HG03066 (cell line): ENCODE results near the gene DDX41.
"Not testable (repeated sequence)": the region's sequence is repeated elsewhere in the genome, so short reads cannot be mapped to it uniquely, and the experiment has no call there.

ENCODE experiments used
- ATAC-seq: cut with Tn5 transposase; IDR thresholded peaks from one replicate; pipeline ENCODE4 v1.9.1; 2021; ENCODE audit warnings: low read depth; ENCODE audit not compliant: unreplicated experiment

Gene DDX41

DNA sequence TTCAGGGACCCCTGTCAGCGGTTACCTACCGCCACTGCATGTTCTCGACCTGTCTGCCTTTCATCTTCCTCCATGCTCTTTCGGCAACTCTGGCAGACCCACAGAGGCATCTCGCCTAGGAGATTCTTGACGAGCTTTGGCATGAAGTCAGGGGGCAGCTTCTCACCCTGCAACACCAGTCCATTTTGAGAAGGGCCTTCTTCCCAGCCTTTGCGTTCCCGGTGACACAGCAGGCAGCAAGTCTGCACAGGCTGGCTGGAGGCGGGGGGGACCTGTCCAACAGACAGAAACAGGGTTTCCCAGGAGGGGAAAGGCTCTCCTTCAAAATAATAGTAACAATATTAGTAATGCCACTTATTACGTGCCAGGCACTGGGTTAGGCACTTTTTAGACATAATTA, 22.1 kb upstream of the DDX41 start:
- no peak for ATAC-seq

DNA sequence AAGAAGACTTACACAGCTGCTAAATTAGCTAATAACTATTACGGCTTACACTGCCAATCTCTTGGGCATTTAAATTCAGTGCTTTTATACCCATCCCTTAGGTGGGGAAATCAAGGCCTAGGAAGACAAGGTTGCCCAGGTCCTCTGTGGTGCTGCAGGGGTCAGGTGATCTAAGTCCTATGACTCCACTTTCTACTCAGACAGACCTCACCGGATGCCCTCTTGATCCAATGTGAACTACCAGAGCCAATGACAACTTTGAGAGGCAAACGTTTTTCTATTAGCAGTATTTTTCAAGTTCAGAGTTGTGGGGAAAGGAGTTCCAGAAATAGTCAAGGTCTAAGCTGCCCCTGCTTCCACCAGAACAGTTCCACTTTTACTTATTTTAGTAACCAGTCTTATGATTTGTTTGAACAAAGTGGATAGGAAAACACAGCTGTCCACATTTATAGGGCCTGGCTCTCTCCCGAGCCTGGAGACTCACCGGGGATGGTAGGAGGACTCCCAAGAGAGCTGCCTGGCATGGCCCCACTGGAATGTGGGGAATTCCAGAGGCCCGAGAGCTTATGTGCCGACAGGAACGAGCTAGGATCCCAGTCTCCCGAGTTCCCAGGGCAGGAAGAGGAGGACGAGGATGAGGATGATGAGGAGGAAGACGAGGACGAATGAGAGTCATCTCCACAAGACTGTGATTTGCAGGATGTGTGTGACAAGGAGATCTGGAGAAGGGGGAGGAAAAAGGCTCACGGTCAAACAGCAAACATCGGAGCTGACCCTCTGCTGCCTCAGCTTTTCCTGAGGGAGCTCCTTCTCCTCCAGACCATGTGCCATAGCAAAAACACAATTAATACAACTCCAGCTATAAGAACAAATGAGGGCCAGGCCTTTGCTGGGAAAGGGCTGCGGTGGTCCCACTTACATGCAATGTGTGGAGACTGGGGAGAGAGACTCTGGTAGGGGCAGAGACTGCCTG, 20.9 kb upstream of the DDX41 start:
- ATAC-seq: no peak

DNA sequence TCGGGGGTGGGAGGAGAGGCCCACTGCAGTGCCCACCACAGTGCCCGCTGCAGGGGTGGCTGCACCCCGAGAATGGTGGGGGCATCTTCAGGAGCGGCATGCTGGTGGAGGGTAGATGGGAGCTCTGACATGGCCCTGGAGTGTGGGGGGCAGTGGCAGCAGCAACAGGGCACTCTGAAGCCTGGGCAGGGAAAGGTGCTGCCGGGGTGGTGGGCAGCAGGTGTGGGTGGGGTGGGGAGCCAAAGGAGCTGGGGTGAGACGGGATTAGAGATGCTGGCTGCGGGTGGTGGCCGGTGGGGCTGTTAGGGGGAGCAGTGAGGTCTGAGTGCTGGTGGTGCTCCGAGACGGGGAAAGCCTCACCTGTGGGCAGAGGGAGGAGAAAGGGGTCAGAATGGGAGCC, 19.6 kb upstream of the DDX41 start:
- no peak for ATAC-seq

DNA sequence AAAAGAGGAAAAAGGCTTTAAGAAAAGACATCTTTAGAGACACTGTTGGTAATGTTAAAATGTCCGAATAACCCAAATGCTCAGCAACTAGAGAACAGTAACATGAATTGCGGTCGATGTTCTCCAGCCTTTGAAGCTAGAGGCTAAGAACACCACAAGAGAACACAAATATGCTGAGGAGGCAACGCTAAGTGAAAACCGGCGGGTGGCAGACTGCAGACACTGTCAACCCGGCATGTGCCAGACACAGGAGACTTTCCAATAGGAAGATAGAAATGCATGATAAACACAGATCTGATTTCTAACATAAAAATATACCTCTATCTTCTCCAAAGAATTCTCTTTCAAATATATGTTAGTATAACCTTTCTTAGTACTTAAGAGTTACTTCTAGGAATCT, 18.4 kb upstream of the DDX41 start:
- ATAC-seq: no peak

DNA sequence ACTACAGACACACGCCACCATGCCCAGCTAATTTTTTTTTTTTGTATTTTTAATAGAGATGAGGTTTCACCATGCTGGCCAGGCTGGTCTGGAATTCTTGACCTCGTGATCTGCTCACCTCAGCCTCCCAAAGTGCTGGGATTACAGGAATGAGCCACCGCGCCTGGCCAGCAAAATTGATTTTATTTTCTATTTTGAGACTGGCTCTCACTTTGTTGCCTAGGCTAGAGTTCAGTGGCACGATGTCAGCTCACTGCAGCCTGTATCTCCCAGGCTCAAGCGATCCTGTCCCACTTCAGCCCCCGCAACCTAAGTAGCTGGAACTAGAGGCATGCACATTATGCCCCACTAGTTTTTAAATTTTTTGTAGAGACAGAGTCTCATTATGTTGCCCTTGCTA, 17.7 kb upstream of the DDX41 start:
- ATAC-seq: not testable (repeated sequence)

DNA sequence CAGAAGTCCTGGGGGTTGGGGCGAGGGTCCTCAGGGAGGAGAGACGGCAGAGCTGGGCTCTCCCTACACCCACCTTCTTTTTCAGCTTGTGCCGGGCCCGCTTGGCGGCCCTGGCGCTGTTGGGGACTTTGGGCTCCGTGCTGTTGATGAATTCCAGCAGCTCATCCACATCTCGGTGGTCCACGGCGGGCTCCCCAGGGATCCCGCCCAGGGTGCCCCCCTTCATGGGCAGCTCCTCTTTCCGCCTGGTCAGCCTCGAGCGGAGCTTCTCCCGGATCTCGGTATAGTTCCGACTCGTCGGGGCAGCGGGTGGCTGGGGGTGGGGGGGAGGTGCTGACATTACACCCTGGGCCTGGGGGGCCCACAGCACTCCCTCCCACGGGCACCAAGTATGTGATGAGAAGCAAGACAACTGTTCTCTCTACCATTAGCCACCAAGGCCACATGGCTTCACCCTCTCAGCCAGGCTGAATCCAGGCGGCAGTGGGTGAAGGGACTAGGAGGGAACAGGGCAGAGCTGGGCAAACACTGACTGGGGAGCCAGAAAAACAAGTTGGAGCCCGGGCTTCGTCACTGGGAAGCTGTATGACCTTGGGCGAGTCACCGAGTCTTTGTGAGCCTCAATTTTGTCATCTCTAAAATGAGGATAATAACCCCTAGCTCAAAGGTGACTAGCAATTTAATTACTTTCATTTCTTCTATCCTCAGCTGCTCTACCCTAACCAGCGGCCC, 14.6 kb upstream of the DDX41 start:
- no peak for ATAC-seq

DNA sequence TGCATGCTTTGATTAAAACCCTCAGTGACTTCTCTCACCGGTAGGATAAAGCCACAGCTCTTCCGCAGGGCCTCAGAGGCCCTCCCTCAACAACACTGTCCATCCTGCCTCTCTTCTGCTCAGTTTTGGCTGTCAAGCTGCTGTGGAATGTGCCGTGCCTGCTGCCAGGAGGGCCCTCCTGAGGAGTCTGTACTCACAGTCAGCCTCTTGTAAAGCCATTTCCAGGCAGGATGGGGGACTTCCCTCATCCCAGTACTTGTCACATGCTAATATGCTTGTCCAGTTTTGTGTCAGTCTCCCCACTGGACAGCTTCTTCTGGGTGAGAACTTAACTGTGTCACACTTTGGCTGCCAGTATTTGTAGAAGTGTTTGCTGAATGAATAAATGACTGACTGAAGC, 13.9 kb upstream of the DDX41 start:
- no peak for ATAC-seq

DNA sequence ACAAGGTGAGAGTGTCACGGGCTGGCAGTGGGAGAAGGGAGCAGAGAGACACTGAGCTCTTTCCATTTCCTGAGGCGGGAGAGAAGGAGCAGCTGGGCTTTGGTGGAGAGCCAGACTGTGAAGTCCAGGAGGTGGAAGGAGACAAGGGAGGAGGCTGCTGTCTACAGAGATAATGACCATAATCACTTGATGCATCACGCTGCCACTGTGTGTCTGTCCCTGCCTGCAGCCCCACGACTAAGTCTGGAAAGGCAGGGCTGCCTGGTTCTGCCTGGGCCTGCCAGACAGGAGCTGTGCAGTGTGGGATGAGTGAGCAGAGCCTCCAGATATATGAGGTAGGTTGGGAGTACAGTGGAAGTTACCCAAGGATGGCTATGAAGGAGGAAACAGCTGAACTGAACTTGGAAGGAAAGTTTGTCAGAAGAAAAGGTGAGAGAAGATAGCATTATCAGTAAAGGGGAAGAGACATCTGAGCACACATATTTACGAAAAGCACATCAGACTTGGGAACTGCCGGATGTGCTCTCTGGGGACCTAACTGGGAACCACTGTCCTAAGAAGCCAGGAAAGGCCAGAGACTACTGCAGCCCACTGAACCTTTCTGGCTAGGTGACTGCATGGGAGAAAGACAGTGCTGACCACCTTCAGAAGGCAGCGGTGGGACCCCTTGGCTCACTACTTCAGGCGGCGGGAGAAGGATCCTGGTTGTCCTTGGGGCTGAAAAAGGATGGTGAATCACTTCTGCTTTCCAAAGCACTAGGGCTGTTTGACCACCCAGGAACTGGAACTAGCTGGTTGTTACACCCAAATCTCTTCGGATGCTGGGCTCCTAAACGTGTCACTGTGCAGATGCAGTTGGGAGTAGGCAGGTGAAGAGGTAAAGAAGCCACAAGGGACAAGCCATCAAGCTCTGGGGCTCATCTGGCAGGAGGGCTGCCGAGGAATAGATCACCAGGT, 12.8 kb upstream of the DDX41 start:
- ATAC-seq: no peak

DNA sequence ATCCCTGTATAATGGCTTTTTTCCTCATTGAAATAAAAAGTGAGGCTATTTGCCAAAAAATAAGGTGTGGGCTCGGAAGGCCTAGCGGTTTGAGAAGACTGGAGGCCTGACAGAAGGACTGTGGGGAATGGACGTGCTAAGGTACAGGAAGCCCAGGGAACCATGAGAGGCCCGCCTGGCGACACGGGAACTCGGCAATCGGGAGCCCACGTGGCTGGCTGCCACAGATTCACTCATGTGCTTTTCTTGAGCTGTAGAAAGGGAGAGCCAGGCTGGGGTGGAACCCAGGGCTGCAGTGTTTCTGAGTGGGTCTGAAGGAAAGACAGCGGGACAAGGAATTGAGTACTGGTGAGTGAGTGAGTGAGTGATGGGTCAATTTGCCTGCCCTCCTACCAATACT, 11.9 kb upstream of the DDX41 start:
- no peak for ATAC-seq

DNA sequence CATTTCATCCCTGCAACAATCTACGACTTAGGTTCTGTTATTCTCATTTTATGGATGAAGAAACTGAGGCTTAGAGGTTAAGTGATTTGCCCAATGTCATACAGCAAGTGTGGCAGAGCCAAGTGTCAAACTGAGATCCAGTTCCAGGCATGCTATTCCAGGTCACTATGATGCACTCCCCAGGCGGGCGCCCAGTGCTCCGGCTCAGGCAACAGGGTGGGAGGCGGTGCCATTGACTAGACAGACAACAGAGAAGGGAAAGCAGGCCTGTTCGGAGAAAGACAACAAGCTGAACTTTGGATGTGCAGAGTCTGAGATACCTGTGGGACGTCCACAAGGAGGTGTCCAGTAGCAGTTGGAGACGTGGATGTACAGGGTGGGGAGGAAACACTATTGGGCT, 10.8 kb upstream of the DDX41 start:
- no peak for ATAC-seq

DNA sequence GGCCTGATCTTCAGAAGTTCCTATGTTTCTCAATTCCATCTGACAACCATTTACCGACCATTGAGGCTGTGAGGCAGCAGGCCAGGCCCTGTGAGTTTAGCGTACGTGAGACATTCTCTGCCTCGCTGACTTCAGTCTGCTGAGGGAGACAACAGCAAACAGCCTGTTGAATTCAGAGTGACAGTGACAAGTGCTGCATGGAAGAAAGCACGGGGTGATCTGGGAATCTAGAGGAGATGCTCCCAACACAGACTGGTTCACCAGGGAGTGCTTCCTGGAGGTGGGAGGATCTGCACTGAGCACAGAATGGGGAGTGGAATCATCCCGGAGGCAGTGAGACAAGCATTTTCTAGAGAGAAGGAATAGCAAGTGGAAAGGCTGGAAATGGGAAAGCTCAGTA, 10.0 kb upstream of the DDX41 start:
- no peak for ATAC-seq

DNA sequence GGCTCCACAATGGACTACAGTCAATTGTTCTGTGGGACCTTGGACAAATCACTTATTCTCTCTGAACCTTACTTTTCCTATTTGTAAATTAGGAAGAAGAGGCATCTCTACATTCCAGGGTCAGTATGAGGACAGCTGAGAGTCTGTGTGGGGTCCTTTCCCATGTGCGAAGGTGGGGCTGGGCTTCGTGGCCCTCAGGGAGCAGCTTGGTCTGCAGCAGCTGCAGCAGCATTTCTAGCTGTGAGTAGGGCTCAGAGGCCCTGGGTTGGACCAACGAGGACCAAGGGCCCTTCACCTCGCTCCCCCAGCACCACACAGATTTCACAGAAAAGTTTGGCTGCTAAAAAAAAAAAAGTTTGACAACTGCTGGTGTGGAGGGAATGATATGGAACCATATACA, 9.4 kb upstream of the DDX41 start:
- no peak for ATAC-seq

DNA sequence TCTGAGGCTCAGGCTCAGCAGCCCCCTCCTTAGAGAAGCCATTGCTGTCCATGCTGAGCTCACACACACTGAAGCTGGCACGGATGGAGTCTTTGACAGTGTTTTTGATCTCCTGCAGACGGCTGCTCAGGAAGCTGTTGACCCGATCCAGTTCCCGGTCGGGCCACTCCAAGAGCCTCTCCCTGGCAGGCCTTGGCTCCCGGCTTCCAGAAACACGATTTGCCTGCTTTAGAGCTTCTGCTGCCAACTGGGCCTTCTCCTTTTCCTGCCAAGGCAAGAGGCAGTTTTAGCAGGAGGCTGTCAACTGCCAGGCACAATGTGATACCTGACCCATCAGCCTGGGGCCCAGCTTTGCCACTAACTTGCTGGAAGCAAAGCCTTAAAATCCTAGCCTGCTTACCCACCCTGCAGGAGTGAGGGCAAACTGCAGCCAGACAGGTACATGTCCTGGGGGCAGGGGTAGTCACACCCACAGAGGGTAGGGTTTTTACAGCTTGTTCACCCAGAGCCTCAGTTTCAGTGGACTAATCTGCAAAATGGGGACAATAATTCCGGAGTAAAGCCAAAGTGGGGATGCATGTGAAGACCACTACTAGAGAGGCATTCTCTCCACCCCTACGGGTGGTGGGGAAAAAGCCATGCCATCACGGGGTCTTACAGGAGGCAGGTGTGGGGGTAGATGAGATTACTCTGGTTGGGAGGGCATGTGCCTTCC, 8.3 kb upstream of the DDX41 start:
- ATAC-seq: no peak

DNA sequence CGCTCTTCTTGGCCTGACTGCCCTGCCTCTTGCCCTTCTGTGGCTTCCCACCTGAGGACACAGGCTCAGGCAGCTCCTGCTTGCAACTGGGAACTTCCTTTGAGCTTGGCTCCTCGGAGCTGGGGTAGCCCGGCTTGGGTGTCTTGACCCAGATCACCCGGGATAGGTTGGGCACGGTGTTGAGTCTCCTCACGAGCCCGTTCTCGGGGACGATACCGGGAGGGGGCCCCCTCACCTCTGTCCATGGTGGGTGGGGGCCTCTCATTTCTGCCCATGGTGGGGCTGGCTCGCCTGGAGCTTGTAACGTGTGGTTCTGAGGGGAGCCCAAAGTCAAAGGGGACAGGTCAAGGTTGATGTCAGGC, 7.8 kb upstream of the DDX41 start:
- ATAC-seq: no peak

DNA sequence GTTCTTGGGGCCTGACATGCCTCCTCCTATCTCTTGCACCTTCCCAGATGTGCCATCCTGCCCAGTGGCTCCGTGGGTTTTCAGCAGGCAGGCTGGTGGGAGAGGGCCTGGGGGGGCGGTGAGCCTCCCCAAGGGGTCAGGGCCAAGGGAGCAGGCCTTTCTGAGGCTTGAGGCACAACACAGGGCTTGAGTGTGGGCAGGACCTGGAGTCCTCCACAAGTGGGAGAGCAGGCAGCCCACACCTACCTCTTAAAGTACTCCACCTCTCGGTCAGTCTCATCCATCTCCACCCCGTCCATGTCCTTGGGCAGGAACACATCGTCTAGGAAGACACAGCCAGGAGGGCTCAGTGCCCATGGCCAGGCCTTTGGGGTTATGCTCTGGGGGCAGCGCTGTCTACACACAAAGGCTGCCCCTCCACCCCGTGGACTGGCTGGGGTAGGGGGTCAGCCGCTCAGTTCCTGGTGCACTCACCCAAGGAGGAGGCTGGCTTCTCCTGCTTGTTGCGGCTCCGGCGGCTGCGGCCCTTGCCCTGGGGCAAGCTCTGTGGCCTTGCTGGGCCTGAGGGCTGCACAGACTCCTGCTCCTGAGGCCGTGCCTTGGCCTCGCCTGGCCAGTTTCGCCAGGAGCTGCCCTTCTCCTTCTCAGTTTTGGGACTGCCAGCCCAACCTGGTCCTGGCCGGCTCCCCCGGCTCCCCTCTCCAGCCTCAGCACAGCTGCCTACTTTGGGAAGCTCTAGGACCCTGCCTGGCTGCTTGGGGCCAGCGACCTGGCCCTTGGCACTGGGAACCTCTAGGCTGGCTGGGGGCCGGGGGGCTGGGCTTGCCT, 7.2 kb upstream of the DDX41 start:
- ATAC-seq: no peak

DNA sequence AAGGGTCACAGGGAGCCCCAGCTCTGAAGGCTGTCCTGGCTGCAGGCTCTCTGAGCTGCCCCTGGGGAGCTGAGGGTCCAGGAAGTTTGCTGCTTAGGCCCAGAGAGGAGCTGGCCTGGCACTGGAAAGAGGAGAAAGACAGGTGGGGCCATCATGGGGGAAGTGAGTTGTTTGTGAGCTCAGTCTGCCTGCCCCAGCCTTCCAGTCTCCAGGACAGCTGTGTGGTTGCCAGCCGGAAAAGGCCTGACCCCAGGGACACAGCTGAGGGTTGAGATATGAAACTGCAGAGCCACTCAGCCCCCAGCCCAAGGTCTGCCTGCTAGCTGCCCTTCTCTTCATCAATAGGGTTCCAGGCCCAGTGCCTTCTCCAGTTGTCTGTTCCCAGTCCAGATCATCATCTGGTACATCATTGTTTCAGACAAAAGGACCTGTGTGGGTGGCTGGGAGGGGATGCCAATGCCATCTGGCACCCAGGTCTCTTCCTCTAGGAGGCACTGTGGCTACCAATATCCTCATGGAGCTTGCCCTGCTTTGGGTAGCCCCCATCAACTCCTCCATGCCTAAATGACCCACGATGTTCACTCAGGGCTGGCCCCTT, 4.3 kb upstream of the DDX41 start:
- no peak for ATAC-seq

DNA sequence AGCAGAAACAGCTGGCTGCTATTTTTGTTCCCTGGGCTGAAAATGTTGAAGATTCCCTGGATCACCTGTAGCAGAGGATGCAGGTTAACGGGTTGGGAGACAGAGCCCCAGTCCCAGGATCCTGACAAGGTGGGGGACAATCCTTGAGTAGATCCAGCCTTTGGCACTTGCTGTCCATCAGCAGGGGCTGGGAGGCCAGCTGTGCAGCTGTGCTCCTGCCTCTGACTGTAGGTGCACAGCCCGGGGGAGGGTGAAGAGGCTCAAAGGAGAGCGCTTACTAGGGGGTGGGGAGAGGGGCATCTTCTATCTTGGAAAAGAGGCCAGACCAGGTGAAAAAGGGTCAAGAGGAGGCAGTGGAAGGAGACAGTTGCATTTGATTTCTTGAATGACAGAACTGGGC, 3.5 kb upstream of the DDX41 start:
- ATAC-seq: no peak

DNA sequence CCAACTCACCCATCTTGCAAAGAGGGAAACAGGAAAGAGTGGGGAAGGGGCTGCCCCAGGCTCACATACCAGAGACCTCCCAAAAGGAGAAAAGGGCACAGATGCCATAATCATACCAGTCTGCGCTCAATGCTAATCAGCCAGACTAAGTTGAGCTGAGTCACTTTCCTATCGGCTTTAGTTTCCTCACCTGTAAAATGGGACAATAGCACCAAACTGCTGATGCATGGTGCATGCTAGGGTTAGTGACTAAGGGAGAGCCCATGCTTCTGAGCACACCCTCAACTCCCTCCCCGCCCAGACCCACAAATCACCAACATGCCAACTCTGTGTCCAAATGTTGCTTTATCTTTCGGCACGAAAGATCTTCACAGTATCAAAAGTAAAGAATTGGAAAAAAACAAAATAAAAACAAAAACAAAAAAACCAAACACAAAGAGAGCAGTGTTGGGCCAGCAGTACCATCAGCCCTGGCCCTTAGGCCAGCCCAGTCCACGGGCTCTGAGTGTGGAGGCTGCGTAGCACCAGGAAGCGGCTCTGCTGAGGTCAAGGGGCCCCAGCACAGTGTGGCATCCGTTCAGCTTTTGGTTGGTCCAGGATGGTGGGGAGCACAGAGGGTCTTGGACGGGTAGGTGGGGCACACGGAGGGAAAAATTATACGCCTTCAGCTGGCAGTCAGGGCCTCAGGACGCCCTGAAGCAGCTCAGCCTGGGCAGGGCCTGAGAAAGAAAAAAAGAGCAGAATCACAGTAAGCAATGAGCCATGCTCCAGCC, 2.9 kb upstream of the DDX41 start:
- ATAC-seq: no peak
